Measurements from ENCODE around the gene SPOCK2.

The SPOCK2 gene

GRCh38 chr10:72058989-72059842 is 29.1 kb downstream of the SPOCK2 start:
- no peak for DNase-seq (ENCODE audit: low read depth)
- H3K4me3 ChIP-seq (ENCODE audit: low read depth, low read length) = no peak overlapping the region
- no peak for TF ChIP-seq CTCF (conservative IDR thresholded peaks at IDR 0.05; ENCODE audit: low read depth, low read length)

GRCh38 chr10:72058347-72058898 is 29.9 kb downstream of the SPOCK2 start:
- no peak for TF ChIP-seq CTCF (conservative IDR thresholded peaks at IDR 0.05; ENCODE audit: low read depth, low read length)
- no peak overlapping the region for H3K4me3 ChIP-seq (ENCODE audit: low read depth, low read length)
- DNase-seq (ENCODE audit: low read depth) = no peak

- no peak for TF ChIP-seq CTCF (conservative IDR thresholded peaks at IDR 0.05; ENCODE audit: low read depth, low read length)
Observed at GRCh38 chr10:72056932-72057751, 31.2 kb downstream of the SPOCK2 start.

GRCh38 chr10:72056113-72056512 is 32.2 kb downstream of the SPOCK2 start:
- no peak for TF ChIP-seq CTCF (conservative IDR thresholded peaks at IDR 0.05; ENCODE audit: low read depth, low read length)

More at GRCh38 chr10:72056932-72057751, 31.2 kb downstream of the SPOCK2 start:
- no peak overlapping the region for H3K4me3 ChIP-seq (ENCODE audit: low read depth, low read length)
- DNase-seq (ENCODE audit: low read depth) = no peak

GRCh38 chr10:72053690-72054089 is 34.7 kb downstream of the SPOCK2 start:
- DNase-seq (ENCODE audit: low read depth) = no peak

More at GRCh38 chr10:72056113-72056512, 32.2 kb downstream of the SPOCK2 start:
- no peak overlapping the region for H3K4me3 ChIP-seq (ENCODE audit: low read depth, low read length)
- no peak for DNase-seq (ENCODE audit: low read depth)

GRCh38 chr10:72050873-72051272 is 37.5 kb downstream of the SPOCK2 start:
- H3K4me3 ChIP-seq (ENCODE audit: low read depth, low read length) = no peak overlapping the region
- no peak for DNase-seq (ENCODE audit: low read depth)
- no peak for TF ChIP-seq CTCF (conservative IDR thresholded peaks at IDR 0.05; ENCODE audit: low read depth, low read length)

More at GRCh38 chr10:72053690-72054089, 34.7 kb downstream of the SPOCK2 start:
- TF ChIP-seq CTCF (conservative IDR thresholded peaks at IDR 0.05; ENCODE audit: low read depth, low read length) = no peak
- no peak overlapping the region for H3K4me3 ChIP-seq (ENCODE audit: low read depth, low read length)
